Measurements from ENCODE around the gene MERTK. TPM values are rescaled to one million over a fixed set of nuclear protein-coding genes. Genes with fewer than 3 reads are reported as not detected.
"Not testable (repeated sequence)": the region's sequence is repeated elsewhere in the genome, so short reads cannot be mapped to it uniquely, and the experiment has no call there.

The MERTK gene
- polyA plus RNA-seq, 1 of the 3 experiments (the other 2 are of a cell fraction): 9.6 TPM

- DNase-seq: no peak
- 92% methylated on average over 4 of the region's 4 CpGs for WGBS (ENCODE audit: low lambda C conversion rate)
- TF ChIP-seq JUND (IDR thresholded peaks at IDR 0.05): no peak
- TF ChIP-seq ZBTB33 (IDR thresholded peaks at IDR 0.05; ENCODE audit: borderline replicate concordance, low read depth): no peak
- TF ChIP-seq FOXM1 (IDR thresholded peaks at IDR 0.05; ENCODE audit: low read depth): no peak
- no peak for TF ChIP-seq TAF1 (IDR thresholded peaks at IDR 0.05; ENCODE audit: borderline replicate concordance, low read depth, low read length)
- no peak for TF ChIP-seq RFX5 (IDR thresholded peaks at IDR 0.05; ENCODE audit: low read length)
- TF ChIP-seq EP300 (IDR thresholded peaks at IDR 0.05; ENCODE audit: borderline replicate concordance in 1 of 2, low read depth in 1 of 2, low read length in 1 of 2): no peak
- TF ChIP-seq GABPA (IDR thresholded peaks at IDR 0.05; ENCODE audit: low read depth): no peak
- no peak for TF ChIP-seq NRF1 (IDR thresholded peaks at IDR 0.05; ENCODE audit: low read depth, low read length)
- TF ChIP-seq CTCF (IDR thresholded peaks at IDR 0.05): no peak
- no peaks in the 10 kb centered on the region for H3K9me2 ChIP-seq
- peaks cover 3 to 4% of the 10 kb centered on the region in 2 experiments; a peak in 2 of 4 replicates for H3K4me1 ChIP-seq (ENCODE audit: control insufficient read depth in 1 of 2, insufficient read depth in 2 of 2, low read depth in 1 of 2, low read length in 1 of 2)
- no peaks in the 10 kb centered on the region for H3K27me3 ChIP-seq (ENCODE audit: insufficient read depth)
- H3K36me3 ChIP-seq (replicated peaks in 1 of 2; ENCODE audit: control insufficient read depth in 1 of 2, insufficient read depth in 2 of 2, low read length in 1 of 2): no peaks in the 10 kb centered on the region
- H3K4me2 ChIP-seq: no peak overlapping the region
- H3K4me3 ChIP-seq (ENCODE audit: low read depth in 2 of 2, low read length in 1 of 2): no peak overlapping the region
- no peak overlapping the region for H2AFZ ChIP-seq (ENCODE audit: low read depth)
- H3K9ac ChIP-seq: no peak overlapping the region
- no peaks in the 10 kb centered on the region for H4K20me1 ChIP-seq (ENCODE audit: insufficient read depth)
- H3K27ac ChIP-seq (ENCODE audit: low read depth in 2 of 2, low read length in 1 of 2): no peak overlapping the region
- no peaks in the 10 kb centered on the region for H3K9me3 ChIP-seq
- H3F3A ChIP-seq (replicated peaks; ENCODE audit: insufficient read depth): peaks cover 5% of the 10 kb centered on the region
- no peaks in the 10 kb centered on the region for H3K79me2 ChIP-seq (ENCODE audit: insufficient read depth)
- ChIA-PET CTCF (no interaction called here), POLR2A (no interaction called here)
Observed at GRCh38 chr2:111932841-111933291, 34.5 kb downstream of the MERTK start.

GRCh38 chr2:111933900-111934299, 35.5 kb downstream of the MERTK start:
- WGBS (ENCODE audit: low lambda C conversion rate): 93% methylated on average over 4 of the region's 4 CpGs
- POLR2A ChIA-PET: not testable (repeated sequence)

More at GRCh38 chr2:111933900-111934299, 35.5 kb downstream of the MERTK start:
- H3K27me3 ChIP-seq (ENCODE audit: insufficient read depth); CTCF ChIA-PET; H3K79me2 ChIP-seq (ENCODE audit: insufficient read depth); H3K4me1 ChIP-seq (ENCODE audit: control insufficient read depth in 1 of 2, insufficient read depth in 2 of 2, low read depth in 1 of 2, low read length in 1 of 2); DNase-seq; H3K9me3 ChIP-seq; H3K9ac ChIP-seq; H3K4me3 ChIP-seq (ENCODE audit: low read depth in 2 of 2, low read length in 1 of 2); H3F3A ChIP-seq (replicated peaks; ENCODE audit: insufficient read depth); H3K36me3 ChIP-seq (replicated peaks in 1 of 2; ENCODE audit: control insufficient read depth in 1 of 2, insufficient read depth in 2 of 2, low read length in 1 of 2); H3K27ac ChIP-seq (ENCODE audit: low read depth in 2 of 2, low read length in 1 of 2); H2AFZ ChIP-seq (ENCODE audit: low read depth); H3K4me2 ChIP-seq; H4K20me1 ChIP-seq (ENCODE audit: insufficient read depth); H3K9me2 ChIP-seq: not testable (repeated sequence)

Data from SK-N-SH (cell line).